ENCODE results near the gene XYLT1. TPM values are rescaled to one million over a fixed set of nuclear protein-coding genes. Genes with fewer than 3 reads are reported as not detected.

Gene XYLT1
- total RNA-seq, 2 experiments from 2014 or later, result 7.3 to 8.9 TPM

DNA sequence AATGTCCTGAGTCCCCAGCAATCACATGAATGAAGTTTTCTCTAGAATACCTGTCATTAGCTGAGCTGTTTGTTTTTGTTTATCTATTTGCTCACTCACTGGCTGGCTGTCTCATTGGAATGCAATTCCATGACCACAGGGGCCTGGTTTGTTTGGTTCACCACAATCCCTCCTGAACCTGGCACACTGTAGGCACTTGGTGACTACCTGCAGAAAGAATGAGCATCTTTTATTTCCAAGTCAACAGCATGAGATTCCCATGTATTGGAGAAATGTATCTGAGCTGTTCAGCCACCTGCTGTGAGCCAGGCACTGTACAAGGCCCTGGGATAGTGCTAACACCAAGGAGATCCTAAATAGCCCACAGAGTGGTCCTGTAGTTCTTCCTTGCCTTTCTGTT is 345.1 kb downstream of the XYLT1 start:
- DNase-seq, result no peak
- Mint-ChIP-seq H3K4me3 (no peak overlapping the region), H3K36me3 (ENCODE audit: low read depth) (peaks cover 38% of the 10 kb centered on the region), H3K4me1 (ENCODE audit: low read depth) (peaks cover 2% of the 10 kb centered on the region), H3K27me3 (no peaks in the 10 kb centered on the region), H3K27ac (no peak overlapping the region), H3K9me3 (no peaks in the 10 kb centered on the region)
- TF ChIP-seq, protein P1, sequence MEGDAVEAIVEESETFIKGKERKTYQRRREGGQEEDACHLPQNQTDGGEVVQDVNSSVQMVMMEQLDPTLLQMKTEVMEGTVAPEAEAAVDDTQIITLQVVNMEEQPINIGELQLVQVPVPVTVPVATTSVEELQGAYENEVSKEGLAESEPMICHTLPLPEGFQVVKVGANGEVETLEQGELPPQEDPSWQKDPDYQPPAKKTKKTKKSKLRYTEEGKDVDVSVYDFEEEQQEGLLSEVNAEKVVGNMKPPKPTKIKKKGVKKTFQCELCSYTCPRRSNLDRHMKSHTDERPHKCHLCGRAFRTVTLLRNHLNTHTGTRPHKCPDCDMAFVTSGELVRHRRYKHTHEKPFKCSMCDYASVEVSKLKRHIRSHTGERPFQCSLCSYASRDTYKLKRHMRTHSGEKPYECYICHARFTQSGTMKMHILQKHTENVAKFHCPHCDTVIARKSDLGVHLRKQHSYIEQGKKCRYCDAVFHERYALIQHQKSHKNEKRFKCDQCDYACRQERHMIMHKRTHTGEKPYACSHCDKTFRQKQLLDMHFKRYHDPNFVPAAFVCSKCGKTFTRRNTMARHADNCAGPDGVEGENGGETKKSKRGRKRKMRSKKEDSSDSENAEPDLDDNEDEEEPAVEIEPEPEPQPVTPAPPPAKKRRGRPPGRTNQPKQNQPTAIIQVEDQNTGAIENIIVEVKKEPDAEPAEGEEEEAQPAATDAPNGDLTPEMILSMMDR (IDR thresholded peaks at IDR 0.05), result no peak
- no peak for ATAC-seq
- intact Hi-C loops (cut with micrococcal nuclease), result no loop called here
- CTCF ChIA-PET, result no interaction called here
- POLR2A ChIA-PET, result no interaction called here

DNA sequence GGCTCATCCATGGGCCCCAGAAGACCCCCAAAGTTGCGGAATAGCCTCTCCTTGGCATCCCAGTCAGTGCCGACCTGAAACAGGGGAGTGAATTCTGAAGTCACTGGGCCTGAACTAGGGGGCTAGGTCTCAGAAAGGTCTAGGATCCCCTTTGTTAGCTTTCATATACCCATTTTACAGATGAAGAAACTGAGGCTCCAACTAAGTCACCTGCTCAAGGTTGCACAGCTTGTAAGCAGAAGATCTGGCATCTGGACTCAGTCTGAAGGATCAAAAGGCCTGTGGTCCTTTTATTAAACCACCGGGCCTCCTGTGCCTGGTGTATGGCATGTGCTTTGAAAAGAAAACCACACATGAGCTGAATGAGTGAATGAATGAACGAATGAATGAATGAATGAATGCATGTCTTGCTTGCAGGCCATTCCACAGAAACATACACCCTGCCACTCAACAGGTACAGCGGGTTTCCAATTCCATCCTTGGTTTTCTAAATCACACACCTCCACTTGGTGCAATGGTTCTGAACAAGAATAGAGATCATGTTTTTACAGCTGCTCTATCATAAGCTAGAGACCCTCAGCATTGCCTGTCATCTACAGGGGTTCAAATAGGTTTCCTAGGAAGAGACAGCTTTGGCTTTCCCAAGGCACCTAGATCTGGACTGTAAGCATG is 352.7 kb downstream of the XYLT1 start:
- ChIA-PET POLR2A (no interaction called here), CTCF (interaction anchor here (1.0 kb wide), 1 partner anchor 13 kb away, joined by 3 read pairs; no protein-coding TSS in a partner anchor)
- no peaks in the 10 kb centered on the region for H3K4me1 Mint-ChIP-seq (ENCODE audit: low read depth)
- H3K27ac Mint-ChIP-seq, result no peak overlapping the region
- H3K36me3 Mint-ChIP-seq (ENCODE audit: low read depth), result peaks cover 3% of the 10 kb centered on the region
- no peaks in the 10 kb centered on the region for H3K27me3 Mint-ChIP-seq
- no peak for ATAC-seq
- intact Hi-C loops (cut with micrococcal nuclease), result no loop called here
- no peak for DNase-seq
- H3K4me3 Mint-ChIP-seq, result no peak overlapping the region
- no peaks in the 10 kb centered on the region for H3K9me3 Mint-ChIP-seq
- TF ChIP-seq, protein P1 (IDR thresholded peaks at IDR 0.05), result no peak

DNA sequence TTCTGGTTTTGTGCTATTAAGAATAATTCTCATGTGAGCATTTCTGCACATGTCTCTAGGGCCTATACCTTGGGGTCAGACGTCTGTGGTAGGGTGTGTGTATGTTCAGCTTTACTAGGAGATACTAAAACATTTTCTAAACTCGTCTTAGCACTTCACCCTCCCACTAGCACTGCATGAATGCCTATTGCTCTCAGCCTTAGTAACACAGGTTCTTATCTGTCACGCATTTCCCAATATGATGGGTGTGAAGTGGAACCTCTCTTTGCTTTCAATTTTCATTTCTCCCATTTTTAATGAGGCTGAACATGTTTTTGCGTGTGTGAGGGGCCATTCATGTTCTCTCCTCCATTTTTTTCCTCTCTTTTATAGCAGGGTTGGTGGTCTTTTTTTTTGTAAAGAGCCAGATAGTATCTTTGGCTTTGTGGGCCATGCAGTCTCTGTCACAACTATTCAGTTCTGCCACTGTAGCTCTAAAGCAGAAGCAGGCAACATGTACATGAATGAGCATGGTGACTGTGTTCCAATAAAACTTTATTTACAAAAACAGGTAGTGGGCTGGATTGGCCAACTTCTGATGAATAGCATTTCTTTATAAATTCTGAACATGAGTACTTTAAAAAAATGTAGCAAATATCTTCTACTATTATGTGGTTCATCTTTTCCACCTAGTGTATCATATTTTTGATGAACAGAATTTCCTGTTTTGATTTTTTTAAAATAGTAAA is 354.0 kb downstream of the XYLT1 start:
- no peak overlapping the region for H3K4me3 Mint-ChIP-seq
- DNase-seq (no peak), ATAC-seq (no peak)
- peaks cover 3% of the 10 kb centered on the region for H3K36me3 Mint-ChIP-seq (ENCODE audit: low read depth)
- POLR2A ChIA-PET, result no interaction called here
- no peaks in the 10 kb centered on the region for H3K27me3 Mint-ChIP-seq
- CTCF ChIA-PET, result no interaction called here
- no peaks in the 10 kb centered on the region for H3K4me1 Mint-ChIP-seq (ENCODE audit: low read depth)
- no peaks in the 10 kb centered on the region for H3K9me3 Mint-ChIP-seq
- TF ChIP-seq, protein P1 (IDR thresholded peaks at IDR 0.05), result no peak
- intact Hi-C loops (cut with micrococcal nuclease), result no loop called here
- H3K27ac Mint-ChIP-seq, result no peak overlapping the region

DNA sequence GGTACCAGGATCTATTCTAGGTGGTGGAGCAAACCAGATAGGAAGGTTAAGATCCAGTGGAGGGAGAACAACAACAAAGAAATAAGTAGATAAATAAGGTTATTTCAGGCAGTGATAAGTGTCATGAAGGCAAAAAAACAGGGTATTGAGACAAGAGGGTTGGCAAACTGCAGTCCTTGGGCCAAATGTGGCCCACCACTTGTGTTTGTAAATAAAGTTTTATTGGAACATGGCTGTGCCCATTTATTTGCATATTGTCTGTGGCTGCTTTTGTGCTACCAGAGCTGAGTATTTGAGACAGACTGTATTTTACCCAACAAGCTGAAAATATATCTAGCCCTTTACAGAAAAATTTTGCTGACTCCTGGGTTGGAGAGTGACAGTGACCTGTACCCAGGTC is 361.3 kb downstream of the XYLT1 start:
- POLR2A ChIA-PET, result no interaction called here

DNA sequence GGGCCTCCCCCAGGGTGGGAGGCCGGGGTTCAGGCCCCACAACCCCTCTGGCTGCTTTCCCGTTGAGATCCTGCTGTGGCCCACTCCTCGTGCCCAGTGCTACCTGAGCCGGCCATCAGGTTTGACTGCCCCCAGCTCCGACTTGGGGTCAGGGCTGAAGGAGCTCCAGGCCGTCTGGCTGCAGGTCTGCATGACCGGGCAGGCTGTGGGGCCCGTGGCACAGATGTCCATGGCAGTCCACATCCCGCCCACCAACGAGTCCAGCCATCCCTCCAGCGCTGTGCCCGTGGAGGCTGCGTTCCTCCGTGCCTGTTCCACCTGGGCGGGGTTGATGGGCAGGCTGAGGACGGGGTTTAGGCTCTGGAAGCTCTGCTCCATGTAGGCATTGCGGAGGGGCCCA is 362.2 kb downstream of the XYLT1 start:
- POLR2A ChIA-PET, result no interaction called here

More for the DNA sequence above, 361.3 kb downstream of the XYLT1 start:
- H3K4me3 Mint-ChIP-seq, result no peak overlapping the region
- peaks cover 15% of the 10 kb centered on the region for H3K4me1 Mint-ChIP-seq (ENCODE audit: low read depth)
- H3K27ac Mint-ChIP-seq, result no peak overlapping the region
- H3K27me3 Mint-ChIP-seq, result no peaks in the 10 kb centered on the region
- no peaks in the 10 kb centered on the region for H3K9me3 Mint-ChIP-seq
- ATAC-seq (no peak), DNase-seq (no peak)
- TF ChIP-seq, protein P1 (IDR thresholded peaks at IDR 0.05), result no peak
- H3K36me3 Mint-ChIP-seq (ENCODE audit: low read depth), result peaks cover 3% of the 10 kb centered on the region
- CTCF ChIA-PET, result no interaction called here
- intact Hi-C loops (cut with micrococcal nuclease), result no loop called here

More for the DNA sequence above, 362.2 kb downstream of the XYLT1 start:
- Mint-ChIP-seq H3K27me3 (no peaks in the 10 kb centered on the region), H3K36me3 (ENCODE audit: low read depth) (peaks cover 3% of the 10 kb centered on the region), H3K27ac (no peak overlapping the region), H3K4me1 (ENCODE audit: low read depth) (peaks cover 15% of the 10 kb centered on the region), H3K4me3 (no peak overlapping the region), H3K9me3 (no peaks in the 10 kb centered on the region)
- intact Hi-C loops (cut with micrococcal nuclease), result no loop called here
- ATAC-seq (no peak), DNase-seq (no peak)
- TF ChIP-seq, protein P1 (IDR thresholded peaks at IDR 0.05), result no peak
- CTCF ChIA-PET, result no interaction called here

Measured in activated CD8-positive, alpha-beta T cell treated with anti-CD3 and anti-CD28 coated beads for 36 hours (primary cell).